Esophagus muscularis mucosa (tissue), 4 donors: ENCODE results near the gene SH2D6. TPM values are rescaled to one million over a fixed set of nuclear protein-coding genes. Genes with fewer than 3 reads are reported as not detected.
A peak's percentile ranks its signal among the peaks of the same experiment; 100 is the strongest.

Experiments
- DNase-seq: peaks from one replicate; pipeline ENCODE4 v3.0.0-alpha.2; 2017; ENCODE audit errors: extremely low spot score
- H3K27ac ChIP-seq, 4 donors: fragments of 200-600 bp; sonication (generic); replicated peaks in 1 of 4; 1 replicate in 3 of 4; 2 replicates in 1 of 4; pipeline ENCODE4 v1.5.1; 2016 to 2019; ENCODE audit warnings: mild to moderate bottlenecking in 1 of 4
- H3K27me3 ChIP-seq, 4 donors: fragments of 200-600 bp; sonication (generic); one replicate each; pipeline versions ENCODE4 v1.5.1 to v1.6.0; 2016 to 2019
- H3K36me3 ChIP-seq, 4 donors: fragments of 200-600 bp; sonication (generic); one replicate each; pipeline ENCODE4 v1.5.1; 2016 to 2019
- H3K4me1 ChIP-seq, 4 donors: fragments of 200-600 bp; sonication (generic); one replicate each; pipeline ENCODE4 v1.5.1; 2016 to 2019
- H3K4me3 ChIP-seq, 4 donors: fragments of 200-600 bp; sonication (generic); 1 replicate in 2 of 4; 2 replicates in 2 of 4; pipeline ENCODE4 v1.5.1; 2016 to 2019; ENCODE audit warnings: mild to moderate bottlenecking in 4 of 4, moderate library complexity in 1 of 4
- H3K9me3 ChIP-seq, 4 donors: fragments of 200-600 bp; sonication (generic); 1 replicate in 3 of 4; 2 replicates in 1 of 4; pipeline ENCODE4 v1.5.1; 2016 to 2019
- EP300 ChIP-seq: sonication (generic); formaldehyde crosslinking; IDR thresholded peaks from one replicate; pipeline ENCODE4 v1.6.1; 2017; ENCODE audit warnings: antibody characterized with exemption
- POLR2A ChIP-seq: fragments of 450-650 bp; IDR thresholded peaks from one replicate; pipeline ENCODE4 v1.6.1; 2017; ENCODE audit warnings: antibody characterized with exemption, moderate library complexity, mild to moderate bottlenecking, low read depth
- POLR2AphosphoS5 ChIP-seq, 2 donors: sonication (generic); formaldehyde crosslinking; IDR thresholded peaks; one replicate each; pipeline ENCODE4 v1.6.1; 2017; ENCODE audit warnings: antibody characterized with exemption in 2 of 2
- WGBS: methylation state at CpG from one replicate; pipeline ENCODE4 v1.1.5; 2018; 5-methylcytosine and 5-hydroxymethylcytosine counted together
- intact Hi-C: fragments of 100-400 bp; cut with DNase I; formaldehyde crosslinking; loops from one replicate; pipeline ENCODE4 v1.15.1; 2023
- total RNA-seq, 4 donors: library from RNA; depleted of rRNA; stranded (reverse); fragments of >200 nt; gene quantifications; one replicate each; pipeline versions ENCODE4 v1.1.0 to v1.2.1, GENCODE V29; 2016
- TF ChIP-seq, protein P1 (sequence below), 3 experiments: fragments of 200-600 bp in 2 of 3; fragments of 450-650 bp in 1 of 3; sonication (generic) in 2 of 3; IDR thresholded peaks; one replicate each; pipeline ENCODE4 v1.5.1; 2017 to 2019; ENCODE audit warnings: antibody characterized with exemption in 3 of 3, mild to moderate bottlenecking in 2 of 3, moderate library complexity in 1 of 3

Gene SH2D6
- total RNA-seq, 4 donors from 2014 or later: not detected

DNA sequence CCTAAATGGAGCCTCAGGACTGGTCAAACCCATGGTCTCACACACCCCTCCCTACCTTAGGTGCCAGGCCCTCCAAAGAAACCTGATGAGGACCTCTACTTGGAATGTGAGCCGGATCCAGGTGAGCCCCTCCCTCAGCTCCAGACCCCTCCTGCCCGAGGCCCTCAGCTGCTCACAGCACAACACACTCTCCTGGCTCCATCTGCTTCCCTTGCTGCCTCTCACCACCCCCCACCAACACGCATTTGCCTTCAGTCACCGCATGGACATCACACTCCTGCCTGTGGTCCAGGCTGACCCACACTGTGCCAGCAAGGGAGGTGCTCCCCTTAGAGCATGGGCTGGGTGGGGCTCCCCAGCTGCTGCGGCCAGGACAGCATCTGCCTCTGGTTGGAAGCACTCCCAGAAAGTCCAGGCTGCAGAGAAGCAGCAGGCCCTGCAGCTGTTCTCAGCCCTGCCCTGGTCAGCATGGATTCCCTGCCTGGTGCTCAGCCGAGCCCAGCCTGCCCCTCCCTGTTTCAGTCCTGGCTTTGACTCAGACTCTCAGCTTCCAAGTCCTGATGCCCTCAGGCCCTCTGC is 15.1 kb downstream of the SH2D6 start:
- H3K36me3 ChIP-seq: no peaks in the 10 kb centered on the region
- no peak overlapping the region for H3K4me3 ChIP-seq
- peaks cover 44 to 61% (median 58%) of the 10 kb centered on the region in 4 donors for H3K4me1 ChIP-seq
- TF ChIP-seq POLR2AphosphoS5 (IDR thresholded peaks at IDR 0.05): peak; percentile 84 to 92
- no peak for TF ChIP-seq EP300
- TF ChIP-seq POLR2A: no peak
- TF ChIP-seq, protein P1, sequence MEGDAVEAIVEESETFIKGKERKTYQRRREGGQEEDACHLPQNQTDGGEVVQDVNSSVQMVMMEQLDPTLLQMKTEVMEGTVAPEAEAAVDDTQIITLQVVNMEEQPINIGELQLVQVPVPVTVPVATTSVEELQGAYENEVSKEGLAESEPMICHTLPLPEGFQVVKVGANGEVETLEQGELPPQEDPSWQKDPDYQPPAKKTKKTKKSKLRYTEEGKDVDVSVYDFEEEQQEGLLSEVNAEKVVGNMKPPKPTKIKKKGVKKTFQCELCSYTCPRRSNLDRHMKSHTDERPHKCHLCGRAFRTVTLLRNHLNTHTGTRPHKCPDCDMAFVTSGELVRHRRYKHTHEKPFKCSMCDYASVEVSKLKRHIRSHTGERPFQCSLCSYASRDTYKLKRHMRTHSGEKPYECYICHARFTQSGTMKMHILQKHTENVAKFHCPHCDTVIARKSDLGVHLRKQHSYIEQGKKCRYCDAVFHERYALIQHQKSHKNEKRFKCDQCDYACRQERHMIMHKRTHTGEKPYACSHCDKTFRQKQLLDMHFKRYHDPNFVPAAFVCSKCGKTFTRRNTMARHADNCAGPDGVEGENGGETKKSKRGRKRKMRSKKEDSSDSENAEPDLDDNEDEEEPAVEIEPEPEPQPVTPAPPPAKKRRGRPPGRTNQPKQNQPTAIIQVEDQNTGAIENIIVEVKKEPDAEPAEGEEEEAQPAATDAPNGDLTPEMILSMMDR (IDR thresholded peaks at IDR 0.05): no peak
- no peaks in the 10 kb centered on the region for H3K27me3 ChIP-seq
- H3K9me3 ChIP-seq: no peaks in the 10 kb centered on the region
- intact Hi-C loops: loop anchor here (5.0 kb wide), 1 partner anchor 169 kb away; the partner anchor contains the start of gene TMEM150A
- peak overlapping the region; percentile 94 to 99 (median 96) for H3K27ac ChIP-seq
- 36% methylated on average over 5 of the region's 6 CpGs for WGBS
- DNase-seq: peak; percentile 94

DNA sequence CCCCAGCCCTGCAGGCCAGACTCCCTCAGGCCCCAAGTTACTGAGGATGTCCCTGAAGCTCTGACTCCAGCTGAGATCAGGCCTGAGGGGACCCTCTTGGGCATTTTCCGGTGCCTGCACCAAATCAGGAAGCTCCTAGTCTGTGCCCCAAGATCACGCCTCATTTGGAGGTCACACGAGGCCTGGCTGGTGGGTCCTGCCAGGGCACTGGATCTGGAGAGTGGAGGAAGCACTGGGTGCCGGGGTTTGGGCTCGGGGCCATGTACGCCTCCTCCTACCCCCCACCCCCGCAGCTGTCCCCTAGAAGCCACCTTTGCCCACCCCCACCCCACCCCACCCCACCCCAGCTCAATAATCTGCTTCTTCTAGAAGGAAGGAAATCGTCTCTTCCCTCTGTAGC is 16.2 kb downstream of the SH2D6 start:
- Histone ChIP-seq H3K36me3 (no peaks in the 10 kb centered on the region), H3K27ac (peak overlapping the region; percentile 94 to 99 (median 96)), H3K4me1 (peaks cover 49 to 71% (median 66%) of the 10 kb centered on the region in 4 donors), H3K4me3 (no peak overlapping the region), H3K27me3 (no peaks in the 10 kb centered on the region), H3K9me3 (no peaks in the 10 kb centered on the region)
- WGBS: 95% methylated on average over 6 of the region's 8 CpGs
- TF ChIP-seq, protein P1 (IDR thresholded peaks at IDR 0.05): no peak
- no peak for TF ChIP-seq POLR2A
- no peak for DNase-seq
- intact Hi-C loops: loop anchor here (5.0 kb wide), 1 partner anchor 168 kb away; the partner anchor contains the start of gene TMEM150A

DNA sequence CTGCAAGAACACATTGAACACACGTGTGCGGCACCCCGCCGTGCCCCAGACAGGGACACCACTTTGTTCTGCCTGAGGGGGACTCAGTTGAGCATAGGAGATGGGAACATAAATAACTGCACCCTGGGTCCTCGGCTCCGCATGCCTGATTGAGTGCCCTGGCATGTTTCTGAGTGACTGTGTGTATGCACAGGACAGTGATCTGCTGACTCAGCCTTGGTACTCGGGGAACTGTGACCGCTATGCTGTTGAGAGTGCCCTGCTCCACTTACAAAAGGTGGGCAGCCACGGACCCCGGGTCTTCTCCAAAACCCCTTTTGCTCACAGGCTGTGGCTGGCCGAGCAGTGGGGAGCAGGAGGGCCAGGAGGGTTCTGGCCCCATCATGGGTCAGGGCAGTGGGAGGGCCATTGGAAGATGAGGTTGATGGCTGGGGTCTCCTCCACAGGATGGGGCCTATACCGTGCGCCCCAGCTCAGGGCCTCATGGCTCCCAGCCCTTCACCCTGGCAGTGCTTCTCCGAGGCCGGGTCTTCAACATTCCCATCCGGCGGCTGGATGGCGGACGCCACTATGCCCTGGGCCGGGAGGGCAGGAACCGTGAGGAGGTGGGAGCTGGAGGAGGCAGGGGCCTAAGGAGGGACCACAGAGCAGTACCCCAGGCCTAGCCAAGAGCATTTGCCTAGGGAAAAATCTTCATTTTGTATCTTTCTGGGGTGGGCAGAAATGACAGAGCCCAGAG is 16.9 kb downstream of the SH2D6 start:
- TF ChIP-seq EP300 (no peak), POLR2A (no peak), POLR2AphosphoS5 (IDR thresholded peaks at IDR 0.05) (no peak)
- TF ChIP-seq, protein P1 (IDR thresholded peaks at IDR 0.05): no peak
- peak overlapping the region; percentile 94 to 99 (median 96) for H3K27ac ChIP-seq
- H3K4me3 ChIP-seq: no peak overlapping the region
- intact Hi-C loops: no loop called here
- 98% methylated on average over 13 of the region's 21 CpGs for WGBS
- no peaks in the 10 kb centered on the region for H3K36me3 ChIP-seq
- no peaks in the 10 kb centered on the region for H3K27me3 ChIP-seq
- H3K4me1 ChIP-seq: peaks cover 49 to 72% (median 66%) of the 10 kb centered on the region in 4 donors
- no peaks in the 10 kb centered on the region for H3K9me3 ChIP-seq
- no peak for DNase-seq

DNA sequence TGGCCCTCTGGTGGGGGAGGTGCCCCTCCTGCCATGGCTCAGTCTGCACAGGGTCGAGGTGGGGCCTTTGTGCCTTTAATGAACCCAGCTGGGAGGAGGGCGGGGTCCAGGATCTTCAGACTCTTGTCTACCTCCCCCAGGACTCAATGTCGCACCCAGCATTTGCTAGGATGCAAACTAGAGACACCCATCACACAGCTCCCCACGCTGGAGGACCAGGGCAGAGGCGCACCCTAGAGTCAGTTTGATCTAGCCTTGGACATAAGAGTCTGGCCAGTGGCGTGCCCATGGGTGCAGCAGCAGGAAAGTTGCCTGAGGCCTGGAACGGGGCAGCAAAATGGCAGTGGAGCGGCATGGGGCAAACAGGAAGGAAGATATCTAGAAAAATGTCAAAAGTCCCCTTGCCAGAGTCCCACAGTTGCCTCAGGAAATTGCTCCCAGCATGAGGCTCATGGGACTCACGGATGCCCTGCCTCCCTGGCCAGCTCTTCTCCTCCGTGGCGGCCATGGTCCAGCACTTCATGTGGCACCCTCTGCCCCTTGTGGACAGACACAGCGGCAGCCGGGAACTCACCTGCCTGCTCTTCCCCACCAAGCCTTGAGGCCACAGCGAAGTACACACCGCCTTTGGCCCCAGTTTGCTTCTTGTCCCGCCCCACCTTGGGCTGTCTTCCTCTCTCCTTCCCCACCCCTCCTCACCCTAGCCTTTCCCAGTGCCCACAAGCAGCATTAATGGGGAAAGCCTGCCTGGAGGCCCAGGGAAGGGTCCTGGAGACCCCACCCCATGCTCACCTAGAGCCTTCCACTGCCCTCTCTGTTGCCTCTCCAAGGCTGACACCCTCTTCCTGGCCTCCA is 17.7 kb downstream of the SH2D6 start:
- intact Hi-C loops: no loop called here
- Histone ChIP-seq H3K4me3 (no peak overlapping the region), H3K27me3 (no peaks in the 10 kb centered on the region), H3K4me1 (peaks cover 49 to 68% (median 65%) of the 10 kb centered on the region in 4 donors), H3K9me3 (no peaks in the 10 kb centered on the region), H3K27ac (peak overlapping the region; percentile 94 to 99 (median 96)), H3K36me3 (no peaks in the 10 kb centered on the region)
- no peak for DNase-seq
- 91% methylated on average over 12 of the region's 16 CpGs for whole genome bisulfite sequencing
- TF ChIP-seq POLR2AphosphoS5 (IDR thresholded peaks at IDR 0.05): no peak
